SK-N-SH (cell line): ENCODE measurements around the gene PCGF1. TPM values are rescaled to one million over a fixed set of nuclear protein-coding genes. Genes with fewer than 3 reads are reported as not detected.

Experiments
- CTCF ChIA-PET: fragments of 300-600, 350-600 bp; formaldehyde crosslinking; extraction: SDS; loops from one replicate; lab custom pipeline; 2021; lab: Yijun Ruan, JAX
- POLR2A ChIA-PET: fragments of 350-600 bp; sonication (Branson Sonifier 250); formaldehyde crosslinking; extraction: SDS; loops from one replicate; lab custom pipeline; 2020; ENCODE audit warnings: antibody characterized with exemption, inconsistent platforms; lab: Yijun Ruan, JAX
- DNase-seq: peaks from one replicate; pipeline ENCODE4 v3.0.0; 2012
- H2AFZ ChIP-seq: fragments of 200-600 bp; sonication (generic); 2 replicates; pipeline ENCODE4 v1.8.1; 2016; ENCODE audit warnings: antibody characterized with exemption, mild to moderate bottlenecking, low read depth
- H3F3A ChIP-seq: fragments of 200-600 bp; sonication (generic); replicated peaks from 2 replicates; pipeline ENCODE3; 2016; ENCODE audit warnings: antibody characterized with exemption, mild to moderate bottlenecking; ENCODE audit not compliant: insufficient read depth
- H3K27ac ChIP-seq, 2 experiments: fragments of 200-500 bp in 1 of 2; fragments of 200-600 bp in 1 of 2; sonication (Bioruptor generic) in 1 of 2; sonication (generic), shearing (Covaris generic) in 1 of 2; 2 replicates each; pipeline versions ENCODE4 v1.5.1 to v1.6.1; 2014 to 2016; ENCODE audit warnings: low read depth in 2 of 2, inconsistent platforms in 1 of 2, low read length in 1 of 2, mild to moderate bottlenecking in 1 of 2, mixed read lengths in 1 of 2
- H3K27me3 ChIP-seq: fragments of 200-600 bp; sonication (generic), shearing (Covaris generic); 2 replicates; pipeline ENCODE4 v1.6.1; 2016; ENCODE audit warnings: mixed run types; ENCODE audit not compliant: insufficient read depth
- H3K36me3 ChIP-seq, 2 experiments: fragments of 200-500 bp in 1 of 2; fragments of 200-600 bp in 1 of 2; sonication (Bioruptor generic) in 1 of 2; sonication (generic) in 1 of 2; replicated peaks in 1 of 2; 2 replicates each; pipeline versions ENCODE3 to v1.5.1; 2014 to 2016; ENCODE audit warnings: low read length in 1 of 2, mild to moderate bottlenecking in 1 of 2; ENCODE audit not compliant: insufficient read depth in 2 of 2, control insufficient read depth in 1 of 2
- H3K4me1 ChIP-seq, 2 experiments: fragments of 200-500 bp in 1 of 2; fragments of 200-600 bp in 1 of 2; sonication (Bioruptor generic) in 1 of 2; sonication (generic), shearing (Covaris generic) in 1 of 2; 2 replicates each; pipeline versions ENCODE4 v1.5.1 to v1.6.1; 2014 to 2016; ENCODE audit warnings: low read depth in 1 of 2, low read length in 1 of 2, mixed run types in 1 of 2; ENCODE audit not compliant: insufficient read depth in 2 of 2, control insufficient read depth in 1 of 2
- H3K4me2 ChIP-seq: fragments of 200-600 bp; sonication (generic), shearing (Covaris generic); 2 replicates; pipeline ENCODE4 v1.6.1; 2017; ENCODE audit warnings: mixed run types
- H3K4me3 ChIP-seq, 2 experiments: fragments of 200-500 bp in 1 of 2; fragments of 200-600 bp in 1 of 2; sonication (Bioruptor generic) in 1 of 2; sonication (generic), shearing (Covaris generic) in 1 of 2; 2 replicates each; pipeline versions ENCODE4 v1.5.1 to v1.8.1; 2014 to 2016; ENCODE audit warnings: low read depth in 2 of 2, inconsistent platforms in 1 of 2, low read length in 1 of 2, mild to moderate bottlenecking in 1 of 2, mixed read lengths in 1 of 2, moderate library complexity in 1 of 2
- H3K79me2 ChIP-seq: fragments of 200-600 bp; sonication (generic); 2 replicates; pipeline ENCODE4 v1.8.1; 2017; ENCODE audit warnings: mild to moderate bottlenecking; ENCODE audit not compliant: insufficient read depth
- H3K9ac ChIP-seq: fragments of 200-600 bp; sonication (generic); 2 replicates; pipeline ENCODE4 v1.6.1; 2017; ENCODE audit warnings: mixed run types
- H3K9me2 ChIP-seq: fragments of 200-600 bp; sonication (generic); 2 replicates; pipeline ENCODE4 v1.6.1; 2017; ENCODE audit warnings: mixed run types
- H3K9me3 ChIP-seq: fragments of 200-600 bp; sonication (generic); 2 replicates; pipeline ENCODE4 v1.6.1; 2017; ENCODE audit warnings: mixed run types, mild to moderate bottlenecking, moderate library complexity
- H4K20me1 ChIP-seq: fragments of 200-600 bp; sonication (generic); 2 replicates; pipeline ENCODE4 v1.6.1; 2017; ENCODE audit warnings: mild to moderate bottlenecking, mixed run types; ENCODE audit not compliant: insufficient read depth
- CHD2 ChIP-seq: fragments of 150-350 bp; IDR thresholded peaks from 2 replicates; pipeline ENCODE4 v1.6.1; 2018; ENCODE audit warnings: low read length; ENCODE audit not compliant: partially characterized antibody
- EP300 ChIP-seq, 2 experiments: IDR thresholded peaks; 2 replicates each; pipeline versions ENCODE4 v1.4.0 to v1.6.1; 2012; ENCODE audit warnings: borderline replicate concordance in 1 of 2, low read depth in 1 of 2, low read length in 1 of 2
- FOSL2 ChIP-seq: IDR thresholded peaks from 2 replicates; pipeline ENCODE4 v1.4.0; 2012; ENCODE audit warnings: low read depth, mild to moderate bottlenecking, moderate library complexity, borderline replicate concordance
- IRF3 ChIP-seq: fragments of 150-350 bp; IDR thresholded peaks from 2 replicates; pipeline ENCODE4 v1.6.1; 2016; ENCODE audit warnings: mild to moderate bottlenecking, low read depth, low read length
- MEF2A ChIP-seq: IDR thresholded peaks from 2 replicates; pipeline ENCODE4 v1.4.0; 2012; ENCODE audit warnings: low read depth, borderline replicate concordance
- NFIC ChIP-seq: IDR thresholded peaks from 2 replicates; pipeline ENCODE4 v1.4.0; 2012; ENCODE audit warnings: borderline replicate concordance
- POLR2AphosphoS5 ChIP-seq: IDR thresholded peaks from 2 replicates; pipeline ENCODE4 v1.6.1; 2012; ENCODE audit warnings: low read depth, low read length
- RAD21 ChIP-seq: IDR thresholded peaks from 2 replicates; pipeline ENCODE4 v1.6.1; 2012; ENCODE audit warnings: mild to moderate bottlenecking, low read length
- RCOR1 ChIP-seq: fragments of 150-350 bp; IDR thresholded peaks from 2 replicates; pipeline ENCODE4 v1.6.1; 2017; ENCODE audit warnings: antibody characterized with exemption, low read length
- TCF12 ChIP-seq: IDR thresholded peaks from 2 replicates; pipeline ENCODE4 v1.4.0; 2012
- YY1 ChIP-seq: IDR thresholded peaks from 2 replicates; pipeline ENCODE4 v1.4.0; 2012; ENCODE audit warnings: low read depth, mild to moderate bottlenecking
- WGBS: methylation state at CpG from one replicate; pipeline ENCODE4 v1.1.6; 2017; ENCODE audit warnings: low lambda C conversion rate; 5-methylcytosine and 5-hydroxymethylcytosine counted together
- polyA plus RNA-seq, 3 experiments: library from polyadenylated mRNA; depleted of rRNA; stranded (reverse); fragments of >200 nt; gene quantifications; 2 replicates each; pipeline ENCODE4 v1.2.3, GENCODE V29; 2012
- TF ChIP-seq, protein P1 (sequence below): fragments of 150-350 bp; IDR thresholded peaks from 2 replicates; pipeline ENCODE4 v1.6.1; 2017; ENCODE audit warnings: antibody characterized with exemption, low read length, low read depth, borderline replicate concordance

The PCGF1 gene
- polyA plus RNA-seq, 1 of the 3 experiments (the other 2 are of a cell fraction): 44.9 TPM

DNA sequence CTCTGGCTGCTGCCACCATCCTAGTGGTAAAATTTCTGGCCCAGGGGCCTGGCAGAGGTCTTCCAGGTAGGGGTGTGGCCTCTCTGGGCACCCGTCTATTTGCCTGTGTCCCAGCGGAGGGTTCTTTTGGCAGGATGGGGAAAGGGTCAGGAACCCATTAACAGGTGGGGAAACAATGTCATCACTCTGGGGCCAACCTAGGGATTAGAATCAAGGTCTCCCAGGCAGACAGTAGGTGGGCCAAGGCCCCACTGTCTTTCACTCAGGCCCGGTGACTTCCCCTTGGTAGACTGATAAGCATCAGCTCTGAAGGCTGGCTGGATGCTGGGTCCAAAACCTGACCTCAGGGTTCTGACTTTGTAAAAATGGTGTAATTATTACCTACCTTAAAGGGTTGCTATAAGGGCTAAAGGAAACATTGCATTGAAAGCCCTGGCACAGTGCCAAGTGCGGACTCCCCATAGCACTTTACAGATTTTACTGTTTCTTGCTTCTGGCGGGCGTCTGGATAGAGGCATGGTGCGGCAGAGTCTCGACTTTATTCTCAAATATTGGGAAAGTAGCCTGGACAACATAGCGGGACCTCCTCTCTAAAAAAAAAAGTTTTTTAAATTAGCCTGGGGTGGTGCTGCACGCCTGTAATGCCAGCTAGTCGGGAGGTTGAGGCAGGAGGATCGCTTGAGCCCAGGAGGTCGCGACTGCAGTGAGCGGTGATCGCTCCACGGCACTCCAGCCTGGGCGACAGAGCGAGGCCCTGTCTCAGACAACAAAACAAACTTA is 10.3 kb downstream of the PCGF1 start:
- POLR2A ChIA-PET: interaction anchor here (0.6 kb wide), 1 partner anchor 14 kb away, joined by 3 read pairs; the partner anchor contains the start of genes CCDC142 and TTC31
- Histone ChIP-seq H3K9me2 (no peaks in the 10 kb centered on the region), H3K4me2 (no peak overlapping the region)
- TF ChIP-seq NFIC (peak; percentile 68), CHD2 (no peak), EP300 (IDR thresholded peaks at IDR 0.05; ENCODE audit: borderline replicate concordance in 1 of 2, low read depth in 1 of 2, low read length in 1 of 2) (no peak)
- TF ChIP-seq, all 33 proteins: peak for 1
- no peak overlapping the region for H3K4me3 ChIP-seq
- WGBS: 87% methylated on average over 17 of the region's 19 CpGs
- no peaks in the 10 kb centered on the region for H3K9me3 ChIP-seq
- H3K9ac ChIP-seq: no peak overlapping the region
- no peak for DNase-seq
- H3F3A ChIP-seq: peaks cover 3% of the 10 kb centered on the region
- no peaks in the 10 kb centered on the region for H4K20me1 ChIP-seq
- no peaks in the 10 kb centered on the region for H3K79me2 ChIP-seq
- no peak overlapping the region for H3K27ac ChIP-seq
- CTCF ChIA-PET: interaction anchor here (2.8 to 4.6 kb wide), 2 partner anchors 10 to 15 kb away, joined by 12 to 32 read pairs; partner anchors contain the start of genes CCDC142, PCGF1 and TTC31
- H3K36me3 ChIP-seq: peaks cover 0 to 23% of the 10 kb centered on the region in 2 experiments
- H3K27me3 ChIP-seq: no peaks in the 10 kb centered on the region
- H2AFZ ChIP-seq: no peak overlapping the region
- peaks cover 0 to 22% of the 10 kb centered on the region in 2 experiments; a peak in 1 of 4 replicates for H3K4me1 ChIP-seq

DNA sequence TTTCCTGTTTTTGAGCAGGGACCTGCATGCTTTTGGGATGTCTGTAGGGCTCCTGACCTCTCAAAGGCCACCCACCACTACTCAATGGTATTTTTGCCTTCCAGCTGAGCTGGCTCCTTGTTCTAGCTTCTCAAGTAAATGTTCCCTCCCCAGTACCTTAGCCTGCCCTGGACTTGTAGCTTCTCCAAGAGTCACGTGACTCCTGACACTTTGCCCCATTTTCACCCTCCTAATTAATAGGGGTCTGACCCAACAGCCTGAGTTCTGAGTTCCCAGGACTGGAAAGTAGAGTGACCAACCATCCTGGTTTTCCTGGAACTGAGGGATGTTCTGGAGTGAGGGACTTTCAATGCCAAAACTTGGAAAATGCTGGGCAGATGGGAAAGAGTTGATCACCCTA is 12.1 kb downstream of the PCGF1 start:
- Histone ChIP-seq H3K9me2 (no peaks in the 10 kb centered on the region), H3K36me3 (peaks cover 0 to 40% of the 10 kb centered on the region in 2 experiments), H3K27me3 (no peaks in the 10 kb centered on the region), H3K27ac (no peak overlapping the region)
- TF ChIP-seq YY1: no peak
- TF ChIP-seq RCOR1: no peak
- TF ChIP-seq MEF2A: no peak
- no peak for TF ChIP-seq RAD21
- no peak for TF ChIP-seq POLR2AphosphoS5
- TF ChIP-seq IRF3: no peak
- TF ChIP-seq TCF12: no peak
- no peak for TF ChIP-seq FOSL2
- TF ChIP-seq, protein P1, sequence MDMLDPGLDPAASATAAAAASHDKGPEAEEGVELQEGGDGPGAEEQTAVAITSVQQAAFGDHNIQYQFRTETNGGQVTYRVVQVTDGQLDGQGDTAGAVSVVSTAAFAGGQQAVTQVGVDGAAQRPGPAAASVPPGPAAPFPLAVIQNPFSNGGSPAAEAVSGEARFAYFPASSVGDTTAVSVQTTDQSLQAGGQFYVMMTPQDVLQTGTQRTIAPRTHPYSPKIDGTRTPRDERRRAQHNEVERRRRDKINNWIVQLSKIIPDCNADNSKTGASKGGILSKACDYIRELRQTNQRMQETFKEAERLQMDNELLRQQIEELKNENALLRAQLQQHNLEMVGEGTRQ: no peak
- TF ChIP-seq, all 33 proteins: peak for 0
- no peak for DNase-seq
- H3K9me3 ChIP-seq: no peaks in the 10 kb centered on the region
- no peak overlapping the region for H3K9ac ChIP-seq
- H3K79me2 ChIP-seq: no peaks in the 10 kb centered on the region
- H3K4me3 ChIP-seq: no peak overlapping the region
- H3K4me1 ChIP-seq: peaks cover 0 to 5% of the 10 kb centered on the region in 2 experiments; a peak in 1 of 4 replicates
- H3F3A ChIP-seq: peaks cover 3% of the 10 kb centered on the region
- POLR2A ChIA-PET: no interaction called here
- H2AFZ ChIP-seq: no peak overlapping the region
- 100% methylated on average over 1 of the region's 1 CpG for WGBS
- CTCF ChIA-PET: interaction anchor here (2.8 to 4.6 kb wide), 2 partner anchors 11 to 13 kb away, joined by 12 to 32 read pairs; partner anchors contain the start of genes CCDC142, PCGF1 and TTC31
- H3K4me2 ChIP-seq: no peak overlapping the region
- H4K20me1 ChIP-seq: no peaks in the 10 kb centered on the region
